Articular chondrocyte of knee joint (primary cell): Measurements from ENCODE around the gene CFAP97. TPM values are rescaled to one million over a fixed set of nuclear protein-coding genes. Genes with fewer than 3 reads are reported as not detected.

ENCODE experiments used
- total RNA-seq: library from RNA; depleted of rRNA; stranded (reverse); fragments of >200 nt; gene quantifications from 2 replicates; pipeline ENCODE4 v1.2.3, GENCODE V29; 2012

CFAP97 gene
- total RNA-seq, result 65.6 and 69.1 TPM in 2 replicates

GRCh38 chr4:185203486-185204237 lies at the start of gene CFAP97:
Gene CFAP97, minus strand, starts transcription at chr4:185204000. Its CDS starts 12,804 bp downstream, at chr4:185191196.

DNA sequence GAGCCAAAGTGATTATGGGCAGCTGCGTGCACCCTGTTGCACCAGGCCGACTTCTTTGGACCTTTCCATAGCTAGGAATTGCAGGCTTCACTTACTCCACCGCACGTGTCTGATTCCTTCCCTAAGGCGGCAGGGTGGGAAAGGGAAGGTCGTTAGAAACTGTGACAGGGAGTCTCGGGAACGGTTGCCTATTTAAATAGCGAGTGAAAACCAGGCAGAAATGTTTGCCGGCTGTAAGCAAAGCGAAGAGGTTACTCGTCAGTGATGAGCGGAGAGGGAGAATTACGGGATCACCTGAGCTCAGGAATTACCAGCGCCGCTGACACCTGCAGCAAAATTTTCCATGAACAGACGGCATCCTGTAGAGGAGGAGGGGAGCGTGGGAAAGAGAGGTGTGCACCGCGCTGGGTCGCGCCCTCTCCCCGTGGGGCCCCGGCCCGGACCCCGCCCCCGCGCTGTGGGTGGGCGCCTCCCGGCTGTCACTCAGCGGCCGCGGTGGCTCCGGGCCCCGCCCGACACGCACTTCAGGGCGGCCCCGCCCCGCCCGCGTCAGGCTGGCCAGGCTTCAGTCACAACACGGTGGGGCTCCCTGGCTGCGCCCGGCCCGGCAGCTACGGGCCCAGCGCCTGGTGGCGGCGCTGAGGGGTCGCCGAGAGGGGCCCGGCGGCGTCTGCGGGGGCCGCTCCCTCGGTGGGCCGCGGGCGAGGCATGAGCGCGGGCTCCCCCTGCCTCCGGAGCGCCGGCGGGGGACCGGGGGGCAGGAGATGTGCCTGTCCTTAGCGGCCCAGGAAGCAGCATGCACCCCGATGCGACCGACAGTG lies 5.4 kb upstream of the CFAP97 start, which contains the start of gene SNX25:
Gene SNX25 (plus strand): TSS at position 568 of the 821 bp plus-strand sequence. CDS start 229 bp downstream, at position 797.

DNA sequence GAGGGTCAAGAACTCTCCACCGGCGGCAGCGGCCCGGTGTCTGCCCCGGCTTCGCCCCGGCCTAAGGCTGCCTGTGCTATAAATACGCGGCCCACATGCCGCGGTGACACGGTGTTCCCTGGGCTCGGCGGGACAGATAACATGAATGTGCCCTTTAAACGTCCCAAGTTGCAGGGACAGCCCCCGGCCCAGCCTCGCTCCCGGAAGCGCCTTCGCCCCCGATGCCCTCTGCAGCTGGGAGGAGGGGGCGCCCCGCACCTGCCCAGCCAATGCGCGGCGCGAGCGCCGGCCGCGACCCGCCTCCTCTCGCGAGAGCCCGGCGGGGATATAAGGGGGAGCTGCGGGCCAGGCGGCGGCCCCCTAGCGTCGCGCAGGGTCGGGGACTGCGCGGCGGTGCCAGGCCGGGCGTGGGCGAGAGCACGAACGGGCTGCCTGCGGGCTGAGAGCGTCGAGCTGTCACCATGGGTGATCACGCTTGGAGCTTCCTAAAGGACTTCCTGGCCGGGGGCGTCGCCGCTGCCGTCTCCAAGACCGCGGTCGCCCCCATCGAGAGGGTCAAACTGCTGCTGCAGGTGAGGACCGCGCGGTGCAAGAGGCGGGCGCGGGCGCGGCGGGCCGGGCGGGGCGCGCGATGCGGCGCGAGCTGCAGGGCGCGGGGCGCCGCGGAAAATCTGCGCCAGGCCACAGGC lies 60.7 kb downstream of the CFAP97 start, which contains the start of gene SLC25A4:
Gene SLC25A4 (plus strand): TSS at position 355 of the 689 bp plus-strand sequence. CDS start 107 bp downstream, at position 462.

Other genes starting within 250 kb of the CFAP97 start
- not detected in 2 replicates for gene HELT, start 185.5 kb downstream of the CFAP97 start, total RNA-seq
- gene SLC25A4, start 60.7 kb downstream of the CFAP97 start, total RNA-seq, result 6.5 and 8.5 TPM in 2 replicates
- 36.2 and 41.4 TPM in 2 replicates for gene SNX25, start 5.6 kb upstream of the CFAP97 start, total RNA-seq
- gene LRP2BP, start 191.9 kb upstream of the CFAP97 start, total RNA-seq, result 1.0 and 1.4 TPM in 2 replicates
- gene ANKRD37, start 192.8 kb upstream of the CFAP97 start, total RNA-seq, result 7.2 and 10.4 TPM in 2 replicates
- gene UFSP2, start 222.0 kb upstream of the CFAP97 start, total RNA-seq, result 49.1 and 52.3 TPM in 2 replicates